Measurements from ENCODE around the gene SF1. TPM values are rescaled to one million over a fixed set of nuclear protein-coding genes. Genes with fewer than 3 reads are reported as not detected.
A peak's percentile ranks its signal among the peaks of the same experiment; 100 is the strongest.

SF1 gene
- total and polyA plus RNA-seq, 7 donors, result 56.2 to 210 (median 150) TPM

GRCh38 chr11:64799256-64799622, 20.9 kb upstream of the SF1 start:
- no peak overlapping the region for H3K4me3 ChIP-seq

GRCh38 chr11:64796757-64797541, 18.6 kb upstream of the SF1 start:
- TF ChIP-seq CTCF (IDR thresholded peaks at IDR 0.05), result no peak
- no peaks in the 10 kb centered on the region for H3K4me1 ChIP-seq
- H3K36me3 ChIP-seq (ENCODE audit: insufficient read depth in 1 of 2, low read depth in 1 of 2), result peaks cover 0 to 21% of the 10 kb centered on the region in 2 donors
- intact Hi-C loops (cut with DNase I), result no loop called here
- ATAC-seq, result no peak
- H3K4me3 ChIP-seq, result no peak overlapping the region
- WGBS, 3 donors, result 87 to 90% (median 90%) methylated on average over 18 to 19 of the region's 19 CpGs
- H3K27ac ChIP-seq, result no peak overlapping the region
- H3K27me3 ChIP-seq (ENCODE audit: insufficient read depth in 3 of 3, low read length in 2 of 3), result no peaks in the 10 kb centered on the region
- no peaks in the 10 kb centered on the region for H3K9me3 ChIP-seq
- no peak for DNase-seq

More at GRCh38 chr11:64799256-64799622, 20.9 kb upstream of the SF1 start:
- intact Hi-C loops (cut with DNase I), result no loop called here
- Histone ChIP-seq H3K4me1 (peaks cover 7% of the 10 kb centered on the region), H3K36me3 (ENCODE audit: insufficient read depth in 1 of 2, low read depth in 1 of 2) (peaks cover 0 to 21% of the 10 kb centered on the region in 2 donors), H3K27ac (no peak overlapping the region), H3K9me3 (no peaks in the 10 kb centered on the region), H3K27me3 (ENCODE audit: insufficient read depth in 3 of 3, low read length in 2 of 3) (no peaks in the 10 kb centered on the region)
- DNase-seq (no peak), ATAC-seq (no peak)
- 73 to 77% (median 74%) methylated on average over 7 of the region's 7 CpGs for WGBS, 3 donors
- TF ChIP-seq CTCF (IDR thresholded peaks at IDR 0.05), result no peak

- no peaks in the 10 kb centered on the region for H3K9me3 ChIP-seq
Observed at GRCh38 chr11:64796047-64796756, 17.9 kb upstream of the SF1 start.

GRCh38 chr11:64794526-64794925, 16.2 kb upstream of the SF1 start:
- H3K36me3 ChIP-seq (ENCODE audit: insufficient read depth in 1 of 2, low read depth in 1 of 2), result peaks cover 0 to 33% of the 10 kb centered on the region in 2 donors
- H3K4me3 ChIP-seq, result no peak overlapping the region
- DNase-seq, result no peak
- intact Hi-C loops (cut with DNase I), result no loop called here
- H3K4me1 ChIP-seq, result no peaks in the 10 kb centered on the region
- no peak overlapping the region for H3K27ac ChIP-seq
- 93 to 94% (median 94%) methylated on average over 10 of the region's 10 CpGs for WGBS, 3 donors
- no peak for TF ChIP-seq CTCF (IDR thresholded peaks at IDR 0.05)
- no peaks in the 10 kb centered on the region for H3K9me3 ChIP-seq
- H3K27me3 ChIP-seq (ENCODE audit: insufficient read depth in 3 of 3, low read length in 2 of 3), result no peaks in the 10 kb centered on the region
- no peak for ATAC-seq

More at GRCh38 chr11:64796047-64796756, 17.9 kb upstream of the SF1 start:
- Histone ChIP-seq H3K4me3 (no peak overlapping the region), H3K27me3 (ENCODE audit: insufficient read depth in 3 of 3, low read length in 2 of 3) (no peaks in the 10 kb centered on the region), H3K4me1 (no peaks in the 10 kb centered on the region), H3K36me3 (ENCODE audit: insufficient read depth in 1 of 2, low read depth in 1 of 2) (peaks cover 0 to 21% of the 10 kb centered on the region in 2 donors), H3K27ac (no peak overlapping the region)
- DNase-seq (peak in 1 of 2 donors; percentile 33), ATAC-seq (no peak)
- WGBS, 3 donors, result 73 to 84% (median 82%) methylated on average over 16 to 19 of the region's 19 CpGs
- intact Hi-C loops (cut with DNase I), result no loop called here
- TF ChIP-seq CTCF (IDR thresholded peaks at IDR 0.05), result no peak

Data from psoas muscle (tissue), 8 donors.